Endothelial cell of umbilical vein (primary cell): ENCODE results near the gene TFB2M.

Experiments used
- EZH2 ChIP-seq: IDR thresholded peaks from 2 replicates; pipeline ENCODE4 v1.6.1; 2012; ENCODE audit warnings: borderline replicate concordance, low read depth, mild to moderate bottlenecking, moderate library complexity, low read length, inconsistent platforms; ENCODE audit not compliant: severe bottlenecking
- JUN ChIP-seq: IDR thresholded peaks from 2 replicates; pipeline ENCODE4 v1.6.1; 2011; ENCODE audit warnings: borderline replicate concordance, low read depth; ENCODE audit not compliant: insufficient read length, insufficient read depth
- POLR2A ChIP-seq: IDR thresholded peaks from 2 replicates; pipeline ENCODE4 v1.6.1; 2012; ENCODE audit warnings: low read depth, mild to moderate bottlenecking, control low read depth, low read length
- POLR2AphosphoS5 ChIP-seq: IDR thresholded peaks from 2 replicates; pipeline ENCODE4 v1.6.1; 2012; ENCODE audit warnings: low read depth, mild to moderate bottlenecking, control low read depth, low read length, moderate library complexity; ENCODE audit not compliant: insufficient read depth
- TF ChIP-seq, protein P1 (sequence below), 2 donors: IDR thresholded peaks; 1 replicate in 1 of 2; 2 replicates in 1 of 2; pipeline ENCODE4 v1.5.1; 2011; ENCODE audit warnings: low read length in 2 of 2, mild to moderate bottlenecking in 2 of 2, moderate library complexity in 2 of 2, control low read depth in 1 of 2, inconsistent platforms in 1 of 2, low read depth in 1 of 2; ENCODE audit not compliant: insufficient read depth in 1 of 2; ENCODE audit errors: extremely low read depth in 1 of 2
- TF ChIP-seq, protein P2 (sequence below): IDR thresholded peaks from 2 replicates; pipeline ENCODE4 v1.6.1; 2011; ENCODE audit not compliant: insufficient read depth, insufficient read length

GRCh38 chr1:246569248-246570238 lies 3.5 kb upstream of the TFB2M start:
- TF ChIP-seq POLR2A = no peak
- TF ChIP-seq JUN = peak; percentile 82
- peak; percentile 57 for TF ChIP-seq POLR2AphosphoS5
- TF ChIP-seq, protein P1, sequence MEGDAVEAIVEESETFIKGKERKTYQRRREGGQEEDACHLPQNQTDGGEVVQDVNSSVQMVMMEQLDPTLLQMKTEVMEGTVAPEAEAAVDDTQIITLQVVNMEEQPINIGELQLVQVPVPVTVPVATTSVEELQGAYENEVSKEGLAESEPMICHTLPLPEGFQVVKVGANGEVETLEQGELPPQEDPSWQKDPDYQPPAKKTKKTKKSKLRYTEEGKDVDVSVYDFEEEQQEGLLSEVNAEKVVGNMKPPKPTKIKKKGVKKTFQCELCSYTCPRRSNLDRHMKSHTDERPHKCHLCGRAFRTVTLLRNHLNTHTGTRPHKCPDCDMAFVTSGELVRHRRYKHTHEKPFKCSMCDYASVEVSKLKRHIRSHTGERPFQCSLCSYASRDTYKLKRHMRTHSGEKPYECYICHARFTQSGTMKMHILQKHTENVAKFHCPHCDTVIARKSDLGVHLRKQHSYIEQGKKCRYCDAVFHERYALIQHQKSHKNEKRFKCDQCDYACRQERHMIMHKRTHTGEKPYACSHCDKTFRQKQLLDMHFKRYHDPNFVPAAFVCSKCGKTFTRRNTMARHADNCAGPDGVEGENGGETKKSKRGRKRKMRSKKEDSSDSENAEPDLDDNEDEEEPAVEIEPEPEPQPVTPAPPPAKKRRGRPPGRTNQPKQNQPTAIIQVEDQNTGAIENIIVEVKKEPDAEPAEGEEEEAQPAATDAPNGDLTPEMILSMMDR (IDR thresholded peaks at IDR 0.05; ENCODE audit: extremely low read depth in 1 of 2, insufficient read depth in 1 of 2, low read depth in 1 of 2, low read length in 2 of 2) = no peak
- TF ChIP-seq, protein P2, sequence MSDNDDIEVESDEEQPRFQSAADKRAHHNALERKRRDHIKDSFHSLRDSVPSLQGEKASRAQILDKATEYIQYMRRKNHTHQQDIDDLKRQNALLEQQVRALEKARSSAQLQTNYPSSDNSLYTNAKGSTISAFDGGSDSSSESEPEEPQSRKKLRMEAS = no peak
- no peak for TF ChIP-seq EZH2
